SK-N-SH treated with all-trans-retinoic acid at 6 μM for 48 hours (cell line): ENCODE results near the gene ATP8A1.

ENCODE experiments used
- ATAC-seq: fragments of 200-7000 bp; cut with Tn5 transposase; 3 replicates; pipeline ENCODE4 v1.9.1; 2020; ENCODE audit warnings: mild to moderate bottlenecking, moderate library complexity
- ARNTL ChIP-seq: fragments of 450-650 bp; formaldehyde crosslinking; IDR thresholded peaks from 2 replicates; pipeline ENCODE4 v1.5.0; 2020; ENCODE audit warnings: low read depth, mild to moderate bottlenecking, moderate library complexity, borderline replicate concordance
- BACH2 ChIP-seq: fragments of 250-450 bp; sonication (Bioruptor Pico); IDR thresholded peaks from 2 replicates; pipeline ENCODE4 v1.9.0; 2021; ENCODE audit warnings: mild to moderate bottlenecking, borderline replicate concordance
- CREB5 ChIP-seq: fragments of 250-450 bp; sonication (Bioruptor Pico); IDR thresholded peaks from 2 replicates; pipeline ENCODE4 v1.5.1; 2020; ENCODE audit warnings: low read depth, mild to moderate bottlenecking, moderate library complexity
- CSDC2 ChIP-seq: fragments of 250-450 bp; sonication (Bioruptor Pico); IDR thresholded peaks from 2 replicates; pipeline ENCODE4 v1.5.0; 2020; ENCODE audit warnings: mild to moderate bottlenecking, moderate library complexity
- ESRRG ChIP-seq: fragments of 250-450 bp; sonication (Bioruptor Pico); IDR thresholded peaks from 2 replicates; pipeline ENCODE4 v1.6.1; 2021; ENCODE audit warnings: mild to moderate bottlenecking
- GLIS3 ChIP-seq: fragments of 250-450 bp; sonication (Bioruptor Pico); IDR thresholded peaks from 2 replicates; pipeline ENCODE4 v1.5.0; 2020; ENCODE audit warnings: mild to moderate bottlenecking, moderate library complexity
- ISL1 ChIP-seq: fragments of 250-450 bp; sonication (Bioruptor Pico); IDR thresholded peaks from 2 replicates; pipeline ENCODE4 v2.1.2; 2022; ENCODE audit warnings: mild to moderate bottlenecking, moderate library complexity
- PATZ1 ChIP-seq: fragments of 250-450 bp; sonication (Bioruptor Pico); IDR thresholded peaks from 2 replicates; pipeline ENCODE4 v1.8.0; 2020; ENCODE audit warnings: mild to moderate bottlenecking, moderate library complexity, borderline replicate concordance
- POU6F1 ChIP-seq: fragments of 250-450 bp; sonication (Bioruptor Pico); IDR thresholded peaks from 2 replicates; pipeline ENCODE4 v1.8.0; 2021; ENCODE audit warnings: low read depth, mild to moderate bottlenecking, moderate library complexity, borderline replicate concordance
- PPARA ChIP-seq: fragments of 250-450 bp; sonication (Bioruptor Pico); IDR thresholded peaks from 2 replicates; pipeline ENCODE4 v1.5.0; 2020; ENCODE audit warnings: mild to moderate bottlenecking, borderline replicate concordance
- RARB ChIP-seq: fragments of 250-450 bp; sonication (Bioruptor Pico); IDR thresholded peaks from 2 replicates; pipeline ENCODE4 v1.8.0; 2021; ENCODE audit warnings: mild to moderate bottlenecking, moderate library complexity
- SNAI2 ChIP-seq: fragments of 250-450 bp; sonication (Bioruptor Pico); IDR thresholded peaks from 2 replicates; pipeline ENCODE4 v1.5.0; 2020; ENCODE audit warnings: mild to moderate bottlenecking, moderate library complexity
- TCF4 ChIP-seq: fragments of 250-450 bp; sonication (Bioruptor Pico); IDR thresholded peaks from 2 replicates; pipeline ENCODE4 v1.8.0; 2021; ENCODE audit warnings: mild to moderate bottlenecking, moderate library complexity, borderline replicate concordance
- TOX ChIP-seq: fragments of 250-450 bp; sonication (Bioruptor Pico); IDR thresholded peaks from 2 replicates; pipeline ENCODE4 v1.8.0; 2021; ENCODE audit warnings: mild to moderate bottlenecking, moderate library complexity, borderline replicate concordance
- ZC3H10 ChIP-seq: fragments of 250-450 bp; sonication (Bioruptor Pico); IDR thresholded peaks from 2 replicates; pipeline ENCODE4 v1.5.1; 2021; ENCODE audit warnings: mild to moderate bottlenecking, moderate library complexity
- ZFP3 ChIP-seq: fragments of 250-450 bp; sonication (Bioruptor Pico); IDR thresholded peaks from 2 replicates; pipeline ENCODE4 v1.5.0; 2020; ENCODE audit warnings: mild to moderate bottlenecking, moderate library complexity
- ZFP30 ChIP-seq: fragments of 450-650 bp; formaldehyde crosslinking; IDR thresholded peaks from 2 replicates; pipeline ENCODE4 v1.5.0; 2022; ENCODE audit warnings: mild to moderate bottlenecking, moderate library complexity
- ZNF565 ChIP-seq: fragments of 450-650 bp; formaldehyde crosslinking; conservative IDR thresholded peaks from 2 replicates; pipeline ENCODE4 v1.5.0; 2020; ENCODE audit warnings: low read depth, mild to moderate bottlenecking, moderate library complexity
- ZNF70 ChIP-seq: fragments of 450-650 bp; formaldehyde crosslinking; IDR thresholded peaks from 2 replicates; pipeline ENCODE4 v1.5.0; 2020; ENCODE audit warnings: mild to moderate bottlenecking, moderate library complexity
- TF ChIP-seq, protein P1 (sequence below): fragments of 250-450 bp; sonication (Bioruptor Pico); IDR thresholded peaks from 2 replicates; pipeline ENCODE4 v1.5.1; 2021; ENCODE audit warnings: mild to moderate bottlenecking, moderate library complexity
- TF ChIP-seq, protein P2 (sequence below): fragments of 250-450 bp; sonication (Bioruptor Pico); IDR thresholded peaks from 2 replicates; pipeline ENCODE4 v1.5.0; 2020; ENCODE audit warnings: mild to moderate bottlenecking, moderate library complexity

The ATP8A1 gene

DNA sequence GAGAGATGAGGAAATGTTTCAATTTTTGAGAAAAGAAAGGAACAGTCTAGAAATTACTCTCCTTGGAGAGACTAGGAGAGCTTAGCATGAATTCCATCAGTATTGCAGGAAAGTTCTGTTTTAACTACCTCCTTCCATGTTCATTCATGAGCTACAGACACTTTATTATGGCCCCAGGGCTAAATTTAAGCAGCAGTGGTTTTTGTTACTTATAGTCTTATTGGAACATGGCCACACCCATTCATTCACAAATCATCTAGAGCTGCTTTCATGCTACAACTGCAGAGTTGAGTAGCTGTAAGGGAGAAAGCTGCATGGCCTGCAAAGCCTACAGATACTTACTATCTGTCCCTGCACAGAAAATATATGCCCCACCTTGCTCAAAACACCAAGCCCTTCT is 178.0 kb downstream of the ATP8A1 start (continued):
- TF ChIP-seq, protein P1, sequence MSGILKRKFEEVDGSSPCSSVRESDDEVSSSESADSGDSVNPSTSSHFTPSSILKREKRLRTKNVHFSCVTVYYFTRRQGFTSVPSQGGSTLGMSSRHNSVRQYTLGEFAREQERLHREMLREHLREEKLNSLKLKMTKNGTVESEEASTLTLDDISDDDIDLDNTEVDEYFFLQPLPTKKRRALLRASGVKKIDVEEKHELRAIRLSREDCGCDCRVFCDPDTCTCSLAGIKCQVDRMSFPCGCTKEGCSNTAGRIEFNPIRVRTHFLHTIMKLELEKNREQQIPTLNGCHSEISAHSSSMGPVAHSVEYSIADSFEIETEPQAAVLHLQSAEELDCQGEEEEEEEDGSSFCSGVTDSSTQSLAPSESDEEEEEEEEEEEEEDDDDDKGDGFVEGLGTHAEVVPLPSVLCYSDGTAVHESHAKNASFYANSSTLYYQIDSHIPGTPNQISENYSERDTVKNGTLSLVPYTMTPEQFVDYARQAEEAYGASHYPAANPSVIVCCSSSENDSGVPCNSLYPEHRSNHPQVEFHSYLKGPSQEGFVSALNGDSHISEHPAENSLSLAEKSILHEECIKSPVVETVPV (CRISPR knock-in tag), result no peak
- TF ChIP-seq RARB (CRISPR knock-in tag), result no peak

DNA sequence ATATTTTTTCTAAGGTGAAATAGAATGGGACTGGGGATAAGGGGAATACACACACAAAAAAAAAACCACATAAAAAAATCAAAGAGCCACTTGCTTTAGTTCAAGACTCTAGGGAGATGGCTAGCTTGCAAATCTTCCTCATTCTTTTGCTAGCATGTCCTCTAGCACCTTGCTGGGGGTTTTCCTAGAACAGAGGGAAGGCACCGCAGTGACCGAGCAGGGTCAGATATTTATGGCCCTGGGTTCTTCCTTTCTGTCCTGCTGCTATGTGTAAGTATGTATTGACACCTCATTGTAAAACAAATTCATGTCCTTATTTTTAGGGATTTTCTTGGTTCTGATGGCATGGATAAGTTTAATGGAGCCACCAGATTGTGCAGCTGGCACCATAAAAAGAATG is 178.4 kb downstream of the ATP8A1 start:
- TF ChIP-seq ZFP30 (CRISPR knock-in tag), result no peak
- no peak for TF ChIP-seq ZFP3 (CRISPR knock-in tag)
- no peak for TF ChIP-seq PPARA (CRISPR knock-in tag)
- TF ChIP-seq SNAI2 (CRISPR knock-in tag), result no peak
- TF ChIP-seq ZC3H10 (CRISPR knock-in tag), result no peak
- TF ChIP-seq CSDC2 (CRISPR knock-in tag), result no peak
- TF ChIP-seq ZNF565 (CRISPR knock-in tag), result no peak
- TF ChIP-seq CREB5 (CRISPR knock-in tag), result no peak
- no peak for TF ChIP-seq TOX (CRISPR knock-in tag)
- no peak for TF ChIP-seq ARNTL (CRISPR knock-in tag)
- TF ChIP-seq TCF4 (CRISPR knock-in tag), result no peak
- no peak for TF ChIP-seq ISL1 (CRISPR knock-in tag)
- no peak for TF ChIP-seq ESRRG (CRISPR knock-in tag)
- TF ChIP-seq, protein P1 (CRISPR knock-in tag), result no peak
- no peak for TF ChIP-seq PATZ1 (CRISPR knock-in tag)
- TF ChIP-seq POU6F1 (CRISPR knock-in tag), result no peak
- TF ChIP-seq BACH2 (CRISPR knock-in tag), result no peak
- ATAC-seq, result no peak

GRCh38 chr4:42474406-42474805 is 182.5 kb downstream of the ATP8A1 start:
- no peak for ATAC-seq
- TF ChIP-seq ZC3H10 (CRISPR knock-in tag), result no peak
- TF ChIP-seq GLIS3, result no peak
- no peak for TF ChIP-seq ARNTL (CRISPR knock-in tag)
- TF ChIP-seq, protein P2, sequence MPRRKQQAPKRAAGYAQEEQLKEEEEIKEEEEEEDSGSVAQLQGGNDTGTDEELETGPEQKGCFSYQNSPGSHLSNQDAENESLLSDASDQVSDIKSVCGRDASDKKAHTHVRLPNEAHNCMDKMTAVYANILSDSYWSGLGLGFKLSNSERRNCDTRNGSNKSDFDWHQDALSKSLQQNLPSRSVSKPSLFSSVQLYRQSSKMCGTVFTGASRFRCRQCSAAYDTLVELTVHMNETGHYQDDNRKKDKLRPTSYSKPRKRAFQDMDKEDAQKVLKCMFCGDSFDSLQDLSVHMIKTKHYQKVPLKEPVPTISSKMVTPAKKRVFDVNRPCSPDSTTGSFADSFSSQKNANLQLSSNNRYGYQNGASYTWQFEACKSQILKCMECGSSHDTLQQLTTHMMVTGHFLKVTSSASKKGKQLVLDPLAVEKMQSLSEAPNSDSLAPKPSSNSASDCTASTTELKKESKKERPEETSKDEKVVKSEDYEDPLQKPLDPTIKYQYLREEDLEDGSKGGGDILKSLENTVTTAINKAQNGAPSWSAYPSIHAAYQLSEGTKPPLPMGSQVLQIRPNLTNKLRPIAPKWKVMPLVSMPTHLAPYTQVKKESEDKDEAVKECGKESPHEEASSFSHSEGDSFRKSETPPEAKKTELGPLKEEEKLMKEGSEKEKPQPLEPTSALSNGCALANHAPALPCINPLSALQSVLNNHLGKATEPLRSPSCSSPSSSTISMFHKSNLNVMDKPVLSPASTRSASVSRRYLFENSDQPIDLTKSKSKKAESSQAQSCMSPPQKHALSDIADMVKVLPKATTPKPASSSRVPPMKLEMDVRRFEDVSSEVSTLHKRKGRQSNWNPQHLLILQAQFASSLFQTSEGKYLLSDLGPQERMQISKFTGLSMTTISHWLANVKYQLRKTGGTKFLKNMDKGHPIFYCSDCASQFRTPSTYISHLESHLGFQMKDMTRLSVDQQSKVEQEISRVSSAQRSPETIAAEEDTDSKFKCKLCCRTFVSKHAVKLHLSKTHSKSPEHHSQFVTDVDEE (CRISPR knock-in tag), result no peak
- no peak for TF ChIP-seq ZNF565 (CRISPR knock-in tag)
- TF ChIP-seq, protein P1 (CRISPR knock-in tag), result no peak
- no peak for TF ChIP-seq TOX (CRISPR knock-in tag)
- no peak for TF ChIP-seq PATZ1 (CRISPR knock-in tag)
- no peak for TF ChIP-seq CSDC2 (CRISPR knock-in tag)
- no peak for TF ChIP-seq RARB (CRISPR knock-in tag)
- TF ChIP-seq SNAI2 (CRISPR knock-in tag), result no peak
- no peak for TF ChIP-seq ZNF70 (CRISPR knock-in tag)
- no peak for TF ChIP-seq ISL1 (CRISPR knock-in tag)
- TF ChIP-seq POU6F1 (CRISPR knock-in tag), result no peak
- no peak for TF ChIP-seq ZFP30 (CRISPR knock-in tag)
